GM19239 (cell line): ENCODE results near the gene CBARP.
"Not testable (repeated sequence)": the region's sequence is repeated elsewhere in the genome, so short reads cannot be mapped to it uniquely, and the experiment has no call there.

Source experiments
- DNase-seq: peaks from one replicate; pipeline ENCODE4 v3.0.0; 2011; ENCODE audit warnings: low spot score; ENCODE audit not compliant: insufficient read length
- FAIRE-seq: peaks from 2 replicates; lab custom pipeline; 2011; peaks lifted over from hg19 to GRCh38; lab: Jason Lieb, UNC

Gene CBARP

GRCh38 chr19:1218751-1219567, 18.8 kb downstream of the CBARP start:
- no peak for DNase-seq
- no peak for FAIRE-seq

- no peak for DNase-seq
- FAIRE-seq, result no peak
Measured at GRCh38 chr19:1217366-1217765, 20.4 kb downstream of the CBARP start.

- DNase-seq, result no peak
- FAIRE-seq, result no peak
Measured at GRCh38 chr19:1216756-1217155, 21.0 kb downstream of the CBARP start.

GRCh38 chr19:1214862-1215731, 22.7 kb downstream of the CBARP start:
- FAIRE-seq (no peak), DNase-seq (no peak)

GRCh38 chr19:1214299-1214861, 23.4 kb downstream of the CBARP start:
- FAIRE-seq (no peak), DNase-seq (no peak)

- FAIRE-seq, result peak; percentile 71
- no peak for DNase-seq
Measured at GRCh38 chr19:1213391-1214286, 24.2 kb downstream of the CBARP start.

- FAIRE-seq (no peak), DNase-seq (no peak)
Measured at GRCh38 chr19:1211494-1212234, 26.1 kb downstream of the CBARP start.

- DNase-seq, result no peak
Measured at GRCh38 chr19:1210227-1210538, 27.6 kb downstream of the CBARP start.

GRCh38 chr19:1208830-1209229, 29.0 kb downstream of the CBARP start:
- not testable (repeated sequence) for DNase-seq

More at GRCh38 chr19:1210227-1210538, 27.6 kb downstream of the CBARP start:
- FAIRE-seq, result no peak

GRCh38 chr19:1206864-1207450, 30.8 kb downstream of the CBARP start:
- DNase-seq (no peak), FAIRE-seq (peak; percentile 78)

More at GRCh38 chr19:1208830-1209229, 29.0 kb downstream of the CBARP start:
- FAIRE-seq, result not testable (repeated sequence)

- FAIRE-seq, result no peak
Measured at GRCh38 chr19:1206150-1206863, 31.5 kb downstream of the CBARP start.

GRCh38 chr19:1205114-1206099, 32.4 kb downstream of the CBARP start, which contains the start of gene STK11:
STK11 (plus strand) TSS chr19:1205778; CDS start chr19:1206914, 1,136 bp downstream.
- DNase-seq (peak; percentile 100), FAIRE-seq (peak; percentile 100)

More at GRCh38 chr19:1206150-1206863, 31.5 kb downstream of the CBARP start:
- DNase-seq, result no peak

- DNase-seq, result not testable (repeated sequence)
Measured at GRCh38 chr19:1200614-1201013, 37.2 kb downstream of the CBARP start.

GRCh38 chr19:1199531-1199930, 38.3 kb downstream of the CBARP start:
- no peak for FAIRE-seq

More at GRCh38 chr19:1200614-1201013, 37.2 kb downstream of the CBARP start:
- not testable (repeated sequence) for FAIRE-seq

GRCh38 chr19:1189419-1189818, 48.4 kb downstream of the CBARP start:
- DNase-seq (no peak), FAIRE-seq (no peak)

More at GRCh38 chr19:1199531-1199930, 38.3 kb downstream of the CBARP start:
- no peak for DNase-seq

- FAIRE-seq, result peak; percentile 77
Measured at GRCh38 chr19:1183543-1184172, 54.1 kb downstream of the CBARP start.

More at GRCh38 chr19:1183543-1184172, 54.1 kb downstream of the CBARP start:
- no peak for DNase-seq
